HAP-1 (cell line): ENCODE results near the gene ISG20.

Source experiments
- DNase-seq, 2 experiments: peaks; one replicate each; pipeline ENCODE4 v3.0.0-alpha.2; 2016 to 2020; ENCODE audit warnings: low spot score in 2 of 2
- H3K27me3 ChIP-seq: fragments of 250-450 bp; sonication (Bioruptor Pico); 2 replicates; pipeline ENCODE4 v1.5.1; 2020; ENCODE audit warnings: low read depth, mild to moderate bottlenecking, moderate library complexity
- H3K36me3 ChIP-seq: fragments of 250-450 bp; sonication (Bioruptor Pico); replicated peaks from 2 replicates; pipeline ENCODE4 v1.5.1; 2020; ENCODE audit warnings: mild to moderate bottlenecking
- H3K4me1 ChIP-seq: fragments of 250-450 bp; sonication (Bioruptor Pico); 2 replicates; pipeline ENCODE4 v1.5.1; 2020; ENCODE audit warnings: mild to moderate bottlenecking
- H3K4me3 ChIP-seq: fragments of 250-450 bp; sonication (Bioruptor Pico); 2 replicates; pipeline ENCODE4 v1.5.1; 2020; ENCODE audit warnings: mild to moderate bottlenecking, moderate library complexity
- H3K9me3 ChIP-seq: fragments of 250-450 bp; sonication (Bioruptor Pico); 2 replicates; pipeline ENCODE4 v1.5.1; 2020; ENCODE audit warnings: mild to moderate bottlenecking, moderate library complexity
- in situ Hi-C: fragments of 300-500 bp; cut with MboI; formaldehyde crosslinking; loops from 3 replicates; pipeline ENCODE4 v1.14.3; 2020; ENCODE audit warnings: low sequenced_read_pairs, inconsistent platforms, mixed read lengths

The ISG20 gene

GRCh38 chr15:88656760-88657221, 18.0 kb downstream of the ISG20 start:
- peaks cover 29% of the 10 kb centered on the region for H3K27me3 ChIP-seq
- H3K9me3 ChIP-seq = no peaks in the 10 kb centered on the region
- in situ Hi-C loops = no loop called here
- H3K4me1 ChIP-seq = no peaks in the 10 kb centered on the region
- no peak overlapping the region for H3K4me3 ChIP-seq
- no peaks in the 10 kb centered on the region for H3K36me3 ChIP-seq
- peak in 1 of 2 experiments; percentile 12 for DNase-seq

GRCh38 chr15:88657326-88658069, 18.7 kb downstream of the ISG20 start:
- no peaks in the 10 kb centered on the region for H3K9me3 ChIP-seq
- in situ Hi-C loops = no loop called here
- no peaks in the 10 kb centered on the region for H3K4me1 ChIP-seq
- peak; percentile 53 to 79 for DNase-seq
- H3K4me3 ChIP-seq = no peak overlapping the region
- H3K36me3 ChIP-seq = no peaks in the 10 kb centered on the region
- peaks cover 32% of the 10 kb centered on the region for H3K27me3 ChIP-seq

- Histone ChIP-seq H3K4me3 (no peak overlapping the region), H3K4me1 (no peaks in the 10 kb centered on the region), H3K36me3 (no peaks in the 10 kb centered on the region), H3K9me3 (no peaks in the 10 kb centered on the region), H3K27me3 (peaks cover 32% of the 10 kb centered on the region)
- peak in 1 of 2 experiments; percentile 7 for DNase-seq
- in situ Hi-C loops = no loop called here
Measured at GRCh38 chr15:88658070-88658965, 19.5 kb downstream of the ISG20 start.

GRCh38 chr15:88658972-88659931, 20.4 kb downstream of the ISG20 start:
- Histone ChIP-seq H3K9me3 (no peaks in the 10 kb centered on the region), H3K27me3 (peaks cover 32% of the 10 kb centered on the region), H3K4me1 (no peaks in the 10 kb centered on the region), H3K36me3 (no peaks in the 10 kb centered on the region), H3K4me3 (no peak overlapping the region)
- in situ Hi-C loops = no loop called here
- peak in 1 of 2 experiments; percentile 6 for DNase-seq

GRCh38 chr15:88661041-88661700, 22.4 kb downstream of the ISG20 start:
- Histone ChIP-seq H3K4me1 (no peaks in the 10 kb centered on the region), H3K9me3 (no peaks in the 10 kb centered on the region), H3K36me3 (no peaks in the 10 kb centered on the region), H3K27me3 (peaks cover 32% of the 10 kb centered on the region), H3K4me3 (no peak overlapping the region)
- DNase-seq = no peak
- in situ Hi-C loops = no loop called here

GRCh38 chr15:88661761-88662556, 23.1 kb downstream of the ISG20 start:
- in situ Hi-C loops = no loop called here

GRCh38 chr15:88663141-88663621, 24.4 kb downstream of the ISG20 start:
- H3K4me1 ChIP-seq = no peaks in the 10 kb centered on the region
- peaks cover 26% of the 10 kb centered on the region for H3K27me3 ChIP-seq
- H3K36me3 ChIP-seq = no peaks in the 10 kb centered on the region
- H3K4me3 ChIP-seq = no peak overlapping the region
- DNase-seq = no peak
- in situ Hi-C loops = no loop called here
- H3K9me3 ChIP-seq = no peaks in the 10 kb centered on the region

More at GRCh38 chr15:88661761-88662556, 23.1 kb downstream of the ISG20 start:
- Histone ChIP-seq H3K9me3 (no peaks in the 10 kb centered on the region), H3K4me1 (no peaks in the 10 kb centered on the region), H3K4me3 (no peak overlapping the region), H3K36me3 (no peaks in the 10 kb centered on the region), H3K27me3 (peaks cover 32% of the 10 kb centered on the region)
- no peak for DNase-seq

- in situ Hi-C loops = no loop called here
- no peaks in the 10 kb centered on the region for H3K36me3 ChIP-seq
- H3K9me3 ChIP-seq = no peaks in the 10 kb centered on the region
- no peak for DNase-seq
- H3K4me3 ChIP-seq = no peak overlapping the region
- H3K27me3 ChIP-seq = peaks cover 15% of the 10 kb centered on the region
- H3K4me1 ChIP-seq = no peaks in the 10 kb centered on the region
Measured at GRCh38 chr15:88664151-88664778, 25.4 kb downstream of the ISG20 start.

- in situ Hi-C loops = no loop called here
- Histone ChIP-seq H3K27me3 (peaks cover 15% of the 10 kb centered on the region; the same call in 1 of the 2 replicates), H3K36me3 (no peaks in the 10 kb centered on the region), H3K9me3 (no peaks in the 10 kb centered on the region), H3K4me1 (no peaks in the 10 kb centered on the region), H3K4me3 (no peak overlapping the region)
- peak in 1 of 2 experiments; percentile 49 for DNase-seq
Measured at GRCh38 chr15:88674661-88675060, 35.8 kb downstream of the ISG20 start.

- DNase-seq = no peak
- no peaks in the 10 kb centered on the region for H3K36me3 ChIP-seq
- in situ Hi-C loops = no loop called here
- no peak overlapping the region for H3K4me3 ChIP-seq
- H3K9me3 ChIP-seq = 0 out of 2 replicates have a peak, but pooled peaks cover 2% of the 10 kb centered on the region
- H3K27me3 ChIP-seq = 0 out of 2 replicates have a peak, but pooled peaks cover 5% of the 10 kb centered on the region
- no peaks in the 10 kb centered on the region for H3K4me1 ChIP-seq
Measured at GRCh38 chr15:88678755-88679154, 39.9 kb downstream of the ISG20 start.

GRCh38 chr15:88680241-88681001, 41.6 kb downstream of the ISG20 start:
- no peak for DNase-seq
- Histone ChIP-seq H3K36me3 (no peaks in the 10 kb centered on the region), H3K9me3 (0 out of 2 replicates have a peak, but pooled peaks cover 2% of the 10 kb centered on the region), H3K27me3 (0 out of 2 replicates have a peak, but pooled peaks cover 5% of the 10 kb centered on the region), H3K4me3 (no peak overlapping the region), H3K4me1 (no peaks in the 10 kb centered on the region)
- in situ Hi-C loops = no loop called here
